Memory B cell (primary cell): ENCODE measurements around the gene MVB12B.

Source experiments
- ATAC-seq: fragments of 150-1000 bp; cut with Tn5 transposase; 2 replicates; pipeline ENCODE4 v1.10.0; 2021; ENCODE audit warnings: low read depth, mild to moderate bottlenecking, moderate library complexity
- DNase-seq, 2 donors: peaks; one replicate each; pipeline ENCODE4 v3.0.0; 2022; ENCODE audit warnings: low spot score in 2 of 2
- H3K27ac Mint-ChIP-seq: one replicate; pipeline ENCODE4 v1.8.0; 2022; ENCODE audit warnings: mild to moderate bottlenecking, moderate library complexity, mixed read lengths
- H3K27me3 Mint-ChIP-seq: one replicate; pipeline ENCODE4 v1.8.0; 2022; ENCODE audit warnings: mixed read lengths
- H3K36me3 Mint-ChIP-seq: one replicate; pipeline ENCODE4 v1.8.0; 2022; ENCODE audit warnings: mild to moderate bottlenecking, mixed read lengths
- H3K4me1 Mint-ChIP-seq: one replicate; pipeline ENCODE4 v1.8.0; 2022; ENCODE audit warnings: mixed read lengths
- H3K4me3 Mint-ChIP-seq: one replicate; pipeline ENCODE4 v1.8.0; 2022; ENCODE audit warnings: mild to moderate bottlenecking, moderate library complexity, mixed read lengths
- H3K9me3 Mint-ChIP-seq: one replicate; pipeline ENCODE4 v1.8.0; 2022; ENCODE audit warnings: mixed read lengths

The MVB12B gene

DNA sequence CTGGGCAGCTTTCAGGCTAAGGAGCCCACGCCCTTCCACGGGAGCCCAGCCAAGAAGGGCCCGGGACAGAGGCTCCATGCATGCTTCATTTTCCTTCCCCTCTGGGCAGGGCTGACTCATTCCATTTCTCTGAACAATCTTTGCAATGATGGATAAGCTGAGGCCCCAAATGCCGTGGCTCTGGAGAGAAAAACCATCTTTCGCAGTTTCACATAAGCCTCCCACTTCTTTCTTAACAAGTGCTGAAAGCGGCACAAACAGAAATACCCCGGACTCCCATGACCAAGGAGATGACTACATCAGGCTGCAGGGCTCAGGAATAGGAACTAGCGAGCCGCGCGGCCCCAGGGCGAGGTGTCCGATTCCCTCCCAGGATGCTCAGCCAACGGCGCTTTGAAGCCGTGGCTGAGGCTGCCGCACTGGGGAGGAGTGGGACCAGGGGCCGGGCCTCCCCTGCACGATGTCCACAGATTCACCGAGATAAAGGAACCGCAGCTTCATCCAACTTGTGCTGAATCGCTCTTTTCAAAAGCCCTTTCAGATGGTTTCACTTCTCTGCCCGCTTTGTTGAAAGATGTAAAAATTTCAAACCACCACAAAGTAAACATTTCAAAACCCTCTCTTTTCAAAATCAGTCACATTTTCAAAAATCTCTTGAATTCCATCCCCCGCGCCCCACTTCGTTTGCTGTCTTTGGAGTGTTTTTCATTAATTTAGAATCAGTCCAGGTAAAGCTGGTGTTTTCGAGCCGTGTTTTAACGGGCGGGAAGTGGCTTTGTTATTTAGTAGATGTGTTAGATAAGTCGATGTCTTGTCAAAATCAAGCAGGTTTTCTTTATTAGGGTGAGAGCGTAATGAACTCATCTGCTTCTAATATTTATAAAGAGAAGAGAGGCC, 190.6 kb downstream of the MVB12B start:
- no peaks in the 10 kb centered on the region for H3K36me3 Mint-ChIP-seq
- peak overlapping the region; percentile 58 for H3K27ac Mint-ChIP-seq
- H3K4me3 Mint-ChIP-seq: peak overlapping the region; percentile 82
- peaks cover 16% of the 10 kb centered on the region for H3K27me3 Mint-ChIP-seq
- no peaks in the 10 kb centered on the region for H3K9me3 Mint-ChIP-seq
- peaks cover 9% of the 10 kb centered on the region for H3K4me1 Mint-ChIP-seq
- DNase-seq: no peak
- ATAC-seq: peak; percentile 54

DNA sequence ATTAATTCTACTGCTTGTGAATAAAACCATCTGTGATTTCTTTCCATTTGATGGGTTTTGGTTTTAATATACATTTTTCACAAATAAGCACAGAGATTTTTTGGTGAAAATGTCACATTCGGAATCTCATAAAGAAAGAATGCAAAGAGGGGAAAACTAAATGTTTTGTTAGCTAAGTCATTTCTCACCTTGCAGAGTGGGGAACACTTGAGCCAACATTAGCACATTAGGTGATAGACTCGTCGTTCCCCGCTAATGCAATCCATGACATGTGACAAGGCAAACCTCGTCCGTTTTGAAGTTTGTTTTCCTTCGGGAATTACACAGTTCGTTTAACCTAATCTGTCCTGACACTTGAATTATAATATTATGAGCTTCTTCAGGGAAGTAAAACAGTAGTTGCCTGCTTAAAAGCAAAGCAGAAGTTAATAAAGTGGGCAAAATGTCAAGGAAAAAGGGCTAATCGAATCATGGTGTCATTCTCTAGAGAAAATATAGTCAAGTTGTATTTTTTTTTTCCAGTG, 191.3 kb downstream of the MVB12B start:
- peaks cover 16% of the 10 kb centered on the region for H3K27me3 Mint-ChIP-seq
- peaks cover 9% of the 10 kb centered on the region for H3K4me1 Mint-ChIP-seq
- H3K4me3 Mint-ChIP-seq: no peak overlapping the region
- no peak for DNase-seq
- ATAC-seq: no peak
- H3K36me3 Mint-ChIP-seq: no peaks in the 10 kb centered on the region
- H3K27ac Mint-ChIP-seq: peak overlapping the region; percentile 58
- no peaks in the 10 kb centered on the region for H3K9me3 Mint-ChIP-seq

DNA sequence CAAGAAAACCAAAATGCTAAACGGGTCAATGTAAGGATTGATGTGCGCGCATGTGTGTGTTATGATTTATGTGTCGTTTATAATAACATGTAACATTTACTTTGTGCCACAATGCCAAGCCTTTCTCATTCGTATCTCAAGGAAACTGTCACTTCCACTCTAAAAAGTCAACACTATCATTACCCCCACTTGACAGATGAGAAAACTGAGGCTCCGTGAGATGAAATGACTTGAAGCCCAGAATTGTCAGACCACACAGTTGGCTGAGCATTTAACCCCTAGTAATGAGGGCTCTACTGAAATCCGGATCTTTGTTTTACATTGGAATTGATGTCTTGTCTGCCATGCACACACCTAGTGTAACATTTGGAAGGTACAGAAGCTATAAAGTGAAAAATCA, 192.1 kb downstream of the MVB12B start:
- H3K4me1 Mint-ChIP-seq: peaks cover 12% of the 10 kb centered on the region
- no peak for ATAC-seq
- no peak overlapping the region for H3K27ac Mint-ChIP-seq
- no peaks in the 10 kb centered on the region for H3K36me3 Mint-ChIP-seq
- H3K27me3 Mint-ChIP-seq: peaks cover 16% of the 10 kb centered on the region
- no peak for DNase-seq
- no peaks in the 10 kb centered on the region for H3K9me3 Mint-ChIP-seq
- no peak overlapping the region for H3K4me3 Mint-ChIP-seq

GRCh38 chr9:126519660-126520420, 193.2 kb downstream of the MVB12B start:
- ATAC-seq: no peak
- H3K27ac Mint-ChIP-seq: no peak overlapping the region
- peaks cover 19% of the 10 kb centered on the region for H3K4me1 Mint-ChIP-seq

DNA sequence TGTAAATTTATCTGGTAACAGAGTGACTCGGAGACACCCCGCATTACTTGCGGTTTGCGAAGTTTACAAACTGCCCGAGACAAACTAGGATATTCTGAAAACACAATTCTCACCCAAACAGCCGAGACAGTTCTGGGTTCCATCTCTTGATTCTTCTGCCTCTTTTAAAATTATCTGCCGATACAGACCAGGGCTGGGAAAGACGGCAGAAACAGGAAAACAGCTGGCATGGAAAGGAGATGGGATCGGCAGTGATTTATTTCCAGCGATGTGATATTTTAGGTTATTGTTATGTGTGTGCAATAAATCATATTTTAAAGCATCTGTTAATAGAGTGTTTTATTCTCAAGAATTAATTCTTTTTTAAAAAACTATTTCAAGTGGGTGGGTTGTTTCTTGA, 193.8 kb downstream of the MVB12B start:
- Mint-ChIP-seq H3K27ac (no peak overlapping the region), H3K27me3 (peaks cover 12% of the 10 kb centered on the region), H3K36me3 (no peaks in the 10 kb centered on the region), H3K4me1 (peaks cover 19% of the 10 kb centered on the region), H3K9me3 (no peaks in the 10 kb centered on the region), H3K4me3 (no peak overlapping the region)
- ATAC-seq: no peak
- no peak for DNase-seq

More at GRCh38 chr9:126519660-126520420, 193.2 kb downstream of the MVB12B start:
- H3K27me3 Mint-ChIP-seq: peaks cover 16% of the 10 kb centered on the region
- no peak overlapping the region for H3K4me3 Mint-ChIP-seq
- DNase-seq: no peak
- no peaks in the 10 kb centered on the region for H3K9me3 Mint-ChIP-seq
- no peaks in the 10 kb centered on the region for H3K36me3 Mint-ChIP-seq

DNA sequence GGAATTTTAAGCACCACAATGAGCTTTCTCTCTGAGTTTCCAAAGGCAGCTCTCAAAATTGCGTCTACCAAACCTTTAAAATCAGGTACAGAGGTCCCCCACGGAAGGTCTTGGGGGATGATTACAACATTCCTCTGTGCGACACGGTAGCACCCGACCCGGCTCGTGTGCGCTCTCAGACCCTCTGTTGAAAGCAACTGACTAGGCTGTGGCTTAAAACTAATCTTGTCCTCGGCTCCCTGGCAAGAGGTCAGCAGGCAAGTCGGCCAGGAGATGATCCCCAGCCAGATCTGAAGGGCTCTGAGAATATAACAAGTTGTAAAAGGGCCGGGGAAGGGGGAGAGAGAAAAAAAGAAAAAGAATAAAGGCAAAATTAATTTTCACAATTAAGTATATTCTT, 194.5 kb downstream of the MVB12B start:
- DNase-seq (no peak), ATAC-seq (no peak)
- Mint-ChIP-seq H3K4me3 (no peak overlapping the region), H3K36me3 (no peaks in the 10 kb centered on the region), H3K27ac (no peak overlapping the region), H3K4me1 (peaks cover 19% of the 10 kb centered on the region), H3K9me3 (no peaks in the 10 kb centered on the region), H3K27me3 (peaks cover 12% of the 10 kb centered on the region)

DNA sequence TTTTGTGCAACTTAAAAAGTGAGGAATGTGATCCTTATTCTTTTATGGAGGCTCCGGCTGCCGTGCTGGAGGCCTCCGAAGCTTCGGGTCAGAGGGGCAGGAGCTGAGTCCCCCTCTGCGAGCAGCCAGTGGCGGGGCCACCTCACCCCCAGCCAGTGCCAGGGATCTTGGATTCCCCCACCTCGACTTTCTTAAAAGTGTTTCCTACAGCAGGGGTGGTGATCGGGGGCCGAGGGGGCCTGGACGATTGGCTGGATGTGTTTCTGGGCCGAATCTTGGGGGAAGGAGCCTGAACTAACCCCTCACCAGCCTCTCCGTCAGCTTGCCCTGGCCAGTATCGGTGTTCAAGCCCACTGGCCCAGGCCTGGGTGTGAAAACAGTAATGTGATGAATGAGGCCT, 194.9 kb downstream of the MVB12B start:
- H3K27me3 Mint-ChIP-seq: peaks cover 10% of the 10 kb centered on the region
- no peaks in the 10 kb centered on the region for H3K36me3 Mint-ChIP-seq
- no peaks in the 10 kb centered on the region for H3K9me3 Mint-ChIP-seq
- no peak overlapping the region for H3K27ac Mint-ChIP-seq
- ATAC-seq (no peak), DNase-seq (no peak)
- H3K4me3 Mint-ChIP-seq: no peak overlapping the region
- H3K4me1 Mint-ChIP-seq: peaks cover 19% of the 10 kb centered on the region

DNA sequence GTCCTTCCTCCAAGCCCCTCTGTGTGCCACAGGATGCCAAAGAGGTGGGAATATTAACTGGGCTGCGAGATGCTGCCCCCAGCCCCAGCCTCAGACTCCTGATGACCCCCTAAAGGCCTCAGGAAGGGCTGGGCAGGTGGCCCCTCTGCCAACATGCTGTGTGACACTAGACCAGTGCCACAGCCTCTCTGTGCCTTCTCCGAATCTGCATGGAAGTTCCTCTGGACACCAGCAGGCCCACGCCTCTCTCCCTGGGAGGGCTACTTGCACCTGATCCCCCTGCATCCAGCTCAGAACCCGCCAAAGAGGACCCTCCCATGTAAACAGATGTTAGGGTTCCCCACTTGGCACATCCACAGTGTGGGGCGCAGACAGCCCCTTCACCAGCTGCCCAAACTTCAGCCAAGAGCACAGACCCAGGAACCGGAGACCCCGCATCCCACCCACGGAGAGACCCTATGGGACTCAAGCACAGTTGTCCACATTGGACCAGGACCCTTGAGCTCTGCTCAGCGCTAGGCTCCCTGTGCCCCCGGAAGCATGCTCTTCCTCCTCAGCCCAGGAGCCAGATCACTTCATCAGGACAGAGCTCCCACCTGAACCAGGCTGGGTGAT, 195.5 kb downstream of the MVB12B start:
- Mint-ChIP-seq H3K4me1 (peaks cover 16% of the 10 kb centered on the region), H3K27me3 (peaks cover 8% of the 10 kb centered on the region), H3K36me3 (no peaks in the 10 kb centered on the region), H3K9me3 (no peaks in the 10 kb centered on the region), H3K27ac (no peak overlapping the region), H3K4me3 (no peak overlapping the region)
- no peak for ATAC-seq
- no peak for DNase-seq

DNA sequence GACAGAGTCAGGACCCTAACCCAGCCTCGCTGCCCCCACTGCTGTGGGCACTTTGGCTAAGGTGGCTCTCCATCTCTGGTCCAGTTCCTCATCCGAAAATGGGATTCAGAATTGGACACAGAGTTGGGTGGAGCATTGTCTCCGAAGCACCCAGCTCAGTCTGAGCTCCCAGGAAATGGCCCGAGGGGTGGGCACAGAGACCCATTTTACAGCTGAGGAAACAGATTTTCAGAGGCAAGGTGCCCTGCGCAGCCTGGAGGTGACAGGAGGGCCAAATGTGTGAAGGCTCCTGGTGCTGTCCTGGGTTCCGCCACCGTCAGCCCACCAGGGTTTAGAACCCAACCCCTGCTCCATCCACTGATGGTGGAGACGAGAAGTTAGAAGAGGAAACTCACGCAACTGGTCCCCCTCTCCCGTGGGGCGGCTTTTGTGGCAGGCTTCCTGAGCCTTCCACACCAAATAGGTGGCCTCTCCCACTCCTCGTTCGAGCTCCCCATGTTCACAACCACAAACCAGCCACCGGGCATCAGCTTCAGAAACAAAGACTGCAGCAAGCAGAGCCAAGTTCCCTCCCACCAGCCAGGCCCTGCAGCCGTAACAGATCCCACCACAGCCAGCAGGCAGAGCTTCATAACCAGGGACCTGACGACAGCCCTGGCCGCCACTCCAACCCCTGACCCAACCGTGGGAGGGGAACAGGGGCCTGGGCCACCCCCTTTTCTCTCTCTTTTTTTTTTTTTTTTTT, 196.2 kb downstream of the MVB12B start:
- peaks cover 12% of the 10 kb centered on the region for H3K4me1 Mint-ChIP-seq
- H3K4me3 Mint-ChIP-seq: no peak overlapping the region
- ATAC-seq (no peak), DNase-seq (no peak)
- H3K27ac Mint-ChIP-seq: no peak overlapping the region
- no peaks in the 10 kb centered on the region for H3K9me3 Mint-ChIP-seq
- no peaks in the 10 kb centered on the region for H3K36me3 Mint-ChIP-seq
- H3K27me3 Mint-ChIP-seq: peaks cover 8% of the 10 kb centered on the region

GRCh38 chr9:126523611-126524111, 197.0 kb downstream of the MVB12B start:
- Mint-ChIP-seq H3K27me3 (peaks cover 5% of the 10 kb centered on the region), H3K27ac (peak overlapping the region; percentile 16), H3K9me3 (no peaks in the 10 kb centered on the region), H3K4me1 (peaks cover 12% of the 10 kb centered on the region), H3K36me3 (no peaks in the 10 kb centered on the region), H3K4me3 (peak overlapping the region; percentile 83)
- DNase-seq: no peak
- peak; percentile 75 for ATAC-seq

DNA sequence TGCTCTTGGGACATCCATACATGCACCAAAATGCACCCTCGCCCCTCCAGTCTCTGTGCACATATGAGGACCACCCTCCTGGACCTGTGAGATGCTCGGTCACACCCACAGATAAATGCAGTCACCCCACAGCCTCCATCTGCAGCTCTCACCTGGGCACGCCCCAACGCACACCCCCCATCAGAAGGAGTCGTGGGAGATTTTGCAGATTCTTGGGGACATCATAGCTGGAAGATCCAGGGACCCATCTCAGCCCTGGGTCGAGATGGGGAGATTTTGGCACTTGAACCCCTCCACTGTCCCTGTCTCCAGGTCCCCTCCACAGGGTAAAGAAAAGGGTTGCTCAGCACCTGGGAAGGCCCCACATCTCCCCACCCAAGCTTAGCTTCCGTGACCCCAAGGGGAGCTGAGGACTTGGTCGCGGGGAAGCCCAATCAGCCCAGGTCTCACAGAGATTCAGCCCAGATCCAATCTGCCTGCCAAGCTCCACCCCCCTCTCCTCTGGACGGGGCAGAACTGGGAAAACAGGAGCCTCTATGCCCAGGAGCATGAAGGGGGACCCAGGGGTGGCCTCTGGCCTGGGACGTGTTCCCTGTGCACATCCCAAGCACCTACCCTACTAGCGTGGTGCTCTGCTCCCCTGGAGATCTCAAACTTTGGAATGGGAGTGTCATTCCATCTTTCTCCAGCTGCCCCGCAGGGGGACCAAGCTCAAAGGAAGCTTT, 197.9 kb downstream of the MVB12B start:
- no peaks in the 10 kb centered on the region for H3K36me3 Mint-ChIP-seq
- no peak overlapping the region for H3K27ac Mint-ChIP-seq
- H3K4me1 Mint-ChIP-seq: peaks cover 12% of the 10 kb centered on the region
- no peak for ATAC-seq
- H3K4me3 Mint-ChIP-seq: peak overlapping the region; percentile 83
- no peaks in the 10 kb centered on the region for H3K27me3 Mint-ChIP-seq
- no peak for DNase-seq
- H3K9me3 Mint-ChIP-seq: no peaks in the 10 kb centered on the region

GRCh38 chr9:126526218-126527108, 199.8 kb downstream of the MVB12B start:
- DNase-seq: no peak
- H3K36me3 Mint-ChIP-seq: no peaks in the 10 kb centered on the region
- H3K27me3 Mint-ChIP-seq: no peaks in the 10 kb centered on the region
- no peak overlapping the region for H3K27ac Mint-ChIP-seq
- no peak for ATAC-seq
- peaks cover 12% of the 10 kb centered on the region for H3K4me1 Mint-ChIP-seq
- no peaks in the 10 kb centered on the region for H3K9me3 Mint-ChIP-seq
- no peak overlapping the region for H3K4me3 Mint-ChIP-seq
